Measurements from ENCODE around the gene CTNNA2.
"Not testable (repeated sequence)": the region's sequence is repeated elsewhere in the genome, so short reads cannot be mapped to it uniquely, and the experiment has no call there.

Gene CTNNA2

DNA sequence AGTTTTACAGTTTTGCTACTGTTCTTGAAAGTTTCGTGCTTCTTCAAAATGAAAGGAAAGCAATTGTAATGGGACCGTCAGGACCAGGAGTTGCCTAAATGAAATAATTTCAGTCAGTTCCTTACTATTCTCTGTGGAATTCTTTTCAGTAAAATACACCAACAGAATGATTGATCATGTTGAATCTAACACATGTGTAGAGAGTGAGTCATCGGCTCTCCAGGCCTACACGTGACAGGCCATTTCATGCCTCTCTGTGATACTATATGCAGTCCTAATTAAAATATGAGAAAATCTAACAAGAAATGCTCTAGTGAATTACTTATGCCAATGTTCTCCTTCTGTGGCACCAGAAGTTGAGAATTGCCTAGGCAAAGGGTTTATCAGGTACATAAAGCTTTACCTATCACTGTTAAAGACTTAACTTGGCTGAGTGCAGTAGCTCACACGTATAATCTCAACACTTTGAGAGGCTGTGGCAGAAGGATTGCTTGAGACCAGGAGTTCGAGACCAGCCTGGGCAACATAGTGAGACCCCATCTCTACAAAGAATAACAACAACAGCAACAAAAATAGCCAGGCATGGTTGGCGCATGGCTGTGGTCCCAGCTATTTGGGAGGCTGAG lies 592.3 kb downstream of the CTNNA2 start:
- no peak for DNase-seq

- no peak for DNase-seq
Observed at GRCh38 chr2:80111185-80111584, 598.3 kb downstream of the CTNNA2 start.

DNA sequence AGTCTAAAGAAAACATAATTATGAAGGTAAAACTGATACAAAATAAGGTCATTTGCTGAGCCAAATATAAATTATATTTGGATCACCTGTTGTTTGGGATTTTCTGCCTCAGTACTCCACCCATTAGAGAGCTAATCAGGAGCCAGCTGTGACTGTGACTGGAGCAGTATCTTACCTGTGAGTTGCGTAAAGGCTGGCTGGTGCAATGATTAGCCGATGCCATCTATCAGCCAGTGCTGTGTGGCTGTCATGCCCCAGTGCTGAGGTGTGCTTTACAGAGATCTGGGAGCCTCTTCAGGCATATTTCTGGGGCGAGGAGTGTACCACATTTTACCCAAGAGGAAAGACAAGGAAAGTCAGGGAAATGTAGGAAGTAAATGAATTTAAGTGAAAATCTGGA lies 599.9 kb downstream of the CTNNA2 start:
- no peak for DNase-seq

- DNase-seq, result no peak
Observed at GRCh38 chr2:80113399-80113798, 600.5 kb downstream of the CTNNA2 start.

DNA sequence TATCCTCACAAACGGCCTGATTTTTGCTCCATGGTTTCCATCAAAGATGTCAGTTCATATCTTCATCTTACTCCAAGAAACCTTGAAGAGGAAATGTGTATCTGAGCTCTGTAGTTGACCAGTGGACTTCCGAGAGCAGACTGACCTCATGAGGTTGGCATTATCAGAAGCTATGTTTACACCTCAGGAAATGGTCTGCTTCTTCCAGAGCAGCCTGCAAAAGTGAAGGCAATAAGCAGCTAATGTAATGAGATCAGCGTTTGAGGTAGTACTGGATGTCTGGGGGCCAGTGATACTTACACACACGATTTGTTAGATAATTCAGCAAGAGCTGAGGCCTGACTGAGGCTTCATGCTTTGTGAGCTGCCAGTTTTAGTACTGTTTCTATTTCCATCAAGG lies 602.0 kb downstream of the CTNNA2 start:
- DNase-seq, result no peak

DNA sequence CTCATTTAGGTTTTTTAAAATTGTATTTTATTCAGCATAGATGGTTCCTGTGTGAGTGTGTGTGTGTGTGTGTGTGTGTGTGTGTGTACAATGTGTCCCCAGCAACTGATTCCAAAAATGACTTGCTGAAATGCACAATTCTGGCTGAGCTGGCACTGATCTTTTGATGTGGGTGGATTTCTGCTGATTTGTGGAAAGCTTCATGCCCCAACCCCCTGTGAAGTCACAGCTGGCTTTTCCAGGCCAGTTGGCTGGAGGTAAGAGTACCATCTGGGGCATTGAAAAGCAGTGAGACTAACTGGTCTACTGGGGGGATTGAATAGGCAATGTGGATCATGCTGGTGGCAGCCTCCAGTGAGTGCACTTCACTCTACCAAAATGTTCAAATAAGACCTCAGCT lies 604.5 kb downstream of the CTNNA2 start:
- DNase-seq, result no peak

- no peak for DNase-seq
Observed at GRCh38 chr2:80120866-80121265, 608.0 kb downstream of the CTNNA2 start.

- DNase-seq, result no peak
Observed at GRCh38 chr2:80122675-80123074, 609.8 kb downstream of the CTNNA2 start.

DNA sequence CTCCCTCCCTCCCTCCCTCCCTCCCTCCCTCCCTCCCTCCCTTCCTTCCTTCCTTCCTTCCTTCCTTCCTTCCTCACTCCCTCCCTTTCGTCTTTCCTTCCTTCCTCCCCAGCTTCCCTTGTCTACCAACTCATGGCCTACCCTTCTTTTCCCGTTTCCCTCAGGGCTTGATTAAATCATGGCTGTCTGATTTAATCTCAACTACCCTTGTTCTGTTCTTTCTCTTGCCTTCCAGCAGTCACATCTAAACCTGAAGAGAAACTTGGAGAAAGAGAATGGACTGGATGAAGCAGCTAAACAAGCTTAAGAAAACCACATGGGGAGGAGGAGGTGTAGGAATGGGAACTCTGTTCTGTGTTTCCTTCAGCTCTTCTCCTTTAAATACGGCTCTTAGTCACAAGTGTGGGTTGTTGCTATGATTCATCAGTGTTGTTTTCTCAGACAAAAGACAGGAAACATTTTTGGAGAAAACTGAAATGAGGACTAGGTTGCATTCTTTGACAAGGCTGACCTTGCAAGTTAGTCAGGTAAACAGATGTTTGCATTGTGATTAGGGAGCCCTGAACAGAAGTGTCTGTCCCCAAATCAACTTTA lies 613.8 kb downstream of the CTNNA2 start:
- no peak for DNase-seq

- DNase-seq, result no peak
Observed at GRCh38 chr2:80128080-80128479, 615.2 kb downstream of the CTNNA2 start.

GRCh38 chr2:80132281-80132680 lies 619.4 kb downstream of the CTNNA2 start:
- no peak for DNase-seq

DNA sequence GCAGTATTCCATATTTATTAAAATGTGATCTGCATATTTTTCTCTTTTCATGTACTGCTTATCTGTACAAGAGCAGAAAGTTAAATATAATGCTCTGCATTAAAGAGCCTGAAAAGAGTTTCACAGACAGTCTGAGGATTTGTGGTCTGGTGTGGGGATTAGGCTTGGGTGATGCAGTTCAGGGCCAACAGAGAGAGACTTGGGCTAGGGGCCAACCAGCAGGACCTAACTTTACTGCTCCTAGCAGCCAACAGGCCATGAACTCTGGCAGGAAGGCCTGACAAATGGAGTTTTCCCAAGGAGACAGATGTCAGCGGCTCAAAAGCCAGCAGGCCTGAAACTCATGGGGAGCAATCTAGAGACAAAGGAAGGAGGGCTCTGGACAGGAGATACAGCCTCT lies 622.1 kb downstream of the CTNNA2 start:
- no peak for DNase-seq

GRCh38 chr2:80136338-80136737 lies 623.5 kb downstream of the CTNNA2 start:
- DNase-seq, result no peak

DNA sequence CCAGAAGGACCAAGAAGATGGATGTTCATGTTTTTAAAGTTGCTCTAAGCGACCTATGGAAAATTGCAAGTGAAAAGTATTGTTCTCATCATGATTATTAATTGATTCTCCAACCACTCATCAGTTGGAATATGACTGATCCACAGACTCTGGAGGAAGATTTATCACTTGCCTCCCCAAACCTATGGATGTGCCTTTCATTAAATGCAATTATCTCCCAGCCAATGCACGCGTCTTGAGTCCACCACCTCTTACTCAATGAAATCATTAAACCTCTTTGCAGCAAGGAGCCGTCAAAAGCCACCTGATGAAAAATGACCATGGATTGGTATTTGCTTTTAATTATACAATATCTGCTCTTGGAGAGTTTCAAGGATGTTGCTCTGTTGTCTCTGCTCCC lies 626.1 kb downstream of the CTNNA2 start:
- DNase-seq, result no peak

GRCh38 chr2:80141007-80141726 lies 628.3 kb downstream of the CTNNA2 start:
- DNase-seq, result no peak

- no peak for DNase-seq
Observed at GRCh38 chr2:80145499-80145898, 632.6 kb downstream of the CTNNA2 start.

- not testable (repeated sequence) for DNase-seq
Observed at GRCh38 chr2:80146757-80147156, 633.9 kb downstream of the CTNNA2 start.

DNA sequence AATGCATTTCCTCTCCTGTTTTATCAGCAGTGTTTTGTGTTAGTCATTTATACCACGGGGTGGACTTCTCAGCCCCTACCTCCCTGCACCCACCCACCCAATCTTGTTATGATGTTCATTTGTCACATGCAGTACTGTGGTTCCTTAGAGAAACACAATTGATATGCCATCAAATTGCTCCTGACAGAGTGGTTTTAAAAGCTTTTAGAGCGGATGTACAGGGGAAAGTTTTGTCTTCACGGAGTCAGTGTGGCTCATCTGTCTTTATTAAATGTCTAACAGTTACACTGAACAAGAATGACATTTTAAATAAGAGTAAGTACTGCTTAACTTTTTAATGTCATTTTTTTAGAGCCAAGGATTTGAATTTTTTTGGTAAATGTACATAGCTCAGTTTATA lies 634.8 kb downstream of the CTNNA2 start:
- no peak for DNase-seq

DNA sequence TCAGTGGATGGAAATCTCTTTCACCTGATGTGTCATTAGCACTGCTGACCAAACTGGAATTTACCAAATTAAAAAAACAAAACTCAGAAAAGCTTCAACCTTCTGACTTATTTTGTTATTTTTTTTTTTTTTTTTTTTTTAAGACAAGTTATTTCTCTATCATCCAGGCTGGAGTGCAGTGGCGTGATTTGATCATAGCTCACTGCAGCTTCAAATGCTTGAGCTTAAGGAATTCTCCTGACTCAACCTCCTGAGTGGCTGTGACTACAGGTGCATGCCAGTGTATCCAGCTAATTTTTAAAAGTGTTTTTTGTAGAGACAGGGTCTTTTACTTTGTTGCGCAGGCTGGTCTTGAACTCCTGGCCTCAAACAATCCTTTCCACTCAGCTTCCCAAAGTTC lies 636.1 kb downstream of the CTNNA2 start:
- no peak for DNase-seq

DNA sequence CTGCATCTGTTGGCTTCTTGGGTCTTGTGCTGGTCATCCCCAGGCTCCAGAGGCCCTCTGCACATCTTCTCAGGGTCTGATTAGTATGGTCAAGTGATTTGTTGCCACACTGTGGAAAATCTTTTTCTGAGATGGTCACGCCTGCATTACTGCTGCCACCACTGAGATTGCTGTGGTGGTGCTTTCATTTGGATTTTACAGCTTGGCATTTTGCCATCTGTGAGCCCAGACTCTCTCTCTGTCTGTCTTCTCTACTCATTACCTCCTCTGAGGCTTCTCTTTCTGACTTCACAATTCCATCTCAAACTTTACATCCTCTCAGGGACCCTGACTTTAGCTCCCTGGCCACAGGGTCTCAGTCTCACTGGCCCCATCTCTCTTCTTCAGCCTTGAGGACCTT lies 637.1 kb downstream of the CTNNA2 start:
- DNase-seq, result no peak

DNA sequence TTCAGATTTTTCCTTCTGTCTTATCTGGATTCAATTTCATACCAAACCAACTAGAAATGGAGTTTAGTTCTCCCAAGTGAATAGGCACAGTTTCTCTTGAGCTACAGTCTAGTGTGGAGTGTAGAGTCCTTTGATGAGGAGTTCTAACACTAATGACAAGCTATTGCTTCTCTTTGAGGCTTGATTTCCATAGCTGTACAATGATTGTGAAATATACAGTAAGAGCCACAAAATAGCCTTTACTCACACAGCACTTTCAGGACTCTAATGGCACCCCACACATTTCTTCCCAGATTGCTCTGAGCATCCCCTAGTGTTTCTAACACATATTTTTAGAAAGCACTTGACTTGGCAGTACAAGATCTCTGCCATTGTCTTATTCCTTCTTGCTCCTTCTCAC lies 638.4 kb downstream of the CTNNA2 start:
- DNase-seq, result no peak

DNA sequence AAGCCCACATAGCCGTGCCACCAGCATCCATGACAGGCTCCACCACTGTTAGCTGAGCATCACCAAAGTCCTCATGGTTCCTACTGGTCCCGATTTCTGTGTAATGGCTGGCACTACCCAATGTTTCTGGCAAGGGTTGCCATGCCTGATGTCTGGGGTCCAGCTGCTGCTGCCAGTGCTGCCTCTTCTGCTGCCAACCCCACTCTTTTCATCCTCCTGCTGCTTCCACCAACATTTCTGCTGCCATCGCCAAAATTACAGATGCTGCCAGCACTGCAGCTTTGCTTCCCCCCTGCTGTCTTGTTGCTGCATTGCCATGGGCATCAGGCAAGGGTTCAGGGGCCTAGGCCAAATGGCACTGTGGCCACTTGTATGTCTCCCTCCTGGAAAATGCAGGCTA lies 638.8 kb downstream of the CTNNA2 start:
- DNase-seq, result no peak

DNA sequence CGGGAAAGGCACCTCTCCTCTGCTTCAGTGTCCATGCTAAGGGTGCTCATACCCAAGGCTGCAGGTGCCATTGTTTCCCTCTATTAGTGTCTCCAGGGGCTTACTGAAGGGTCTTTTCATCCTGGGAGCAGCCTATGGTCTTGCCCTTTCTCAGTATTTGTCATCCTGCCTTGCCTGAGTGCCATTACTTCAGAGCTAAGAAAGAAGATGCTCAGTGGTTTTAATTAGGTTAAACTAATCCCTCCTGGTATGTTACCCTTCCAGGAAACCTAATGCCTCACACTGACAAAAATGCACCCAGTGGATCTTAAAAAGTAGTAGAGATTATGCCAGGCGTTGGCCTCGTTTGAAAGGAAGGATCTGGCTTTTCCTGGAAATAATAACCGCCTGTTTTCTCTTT lies 640.3 kb downstream of the CTNNA2 start:
- no peak for DNase-seq

- no peak for DNase-seq
Observed at GRCh38 chr2:80153768-80154167, 640.9 kb downstream of the CTNNA2 start.

Measured in CD4-positive, alpha-beta T cell treated with Interleukin-12 subunit alpha and Interleukin-12 subunit beta, for 1 hour (primary cell).